CD4-positive, CD25-positive, alpha-beta regulatory T cell (primary cell): ENCODE data around the gene HDAC9. TPM values are rescaled to one million over a fixed set of nuclear protein-coding genes. Genes with fewer than 3 reads are reported as not detected.

Experiments used
- ATAC-seq, 2 donors: fragments of 150-1000 bp; cut with Tn5 transposase; one replicate each; pipeline ENCODE4 v1.10.0; 2021; ENCODE audit warnings: low read depth in 2 of 2, moderate number of reproducible peaks in 2 of 2, moderate library complexity in 1 of 2
- DNase-seq, 3 donors: peaks; one replicate each; pipeline versions ENCODE4 v3.0.0 to v3.0.0-alpha.2; 2012 to 2022; ENCODE audit warnings: mixed read lengths in 1 of 3
- H3K27ac ChIP-seq: one replicate; pipeline ENCODE4 v1.7.0; 2013; ENCODE audit warnings: mild to moderate bottlenecking, low read length; ENCODE audit not compliant: insufficient read depth, poor library complexity, severe bottlenecking
- H3K27me3 ChIP-seq: one replicate; pipeline ENCODE4 v1.7.0; 2013; ENCODE audit warnings: low read length; ENCODE audit not compliant: control insufficient read depth, insufficient read depth
- H3K36me3 ChIP-seq: one replicate; pipeline ENCODE4 v1.7.0; 2013; ENCODE audit warnings: mild to moderate bottlenecking, low read length, moderate library complexity; ENCODE audit not compliant: control insufficient read depth, insufficient read depth
- H3K4me1 ChIP-seq: 2 replicates; pipeline ENCODE4 v1.7.0; 2013; ENCODE audit warnings: mild to moderate bottlenecking, low read length; ENCODE audit not compliant: insufficient read depth, control insufficient read depth, poor library complexity, severe bottlenecking
- H3K4me3 ChIP-seq: one replicate; pipeline ENCODE4 v1.7.0; 2013; ENCODE audit warnings: low read depth, mild to moderate bottlenecking, low read length, moderate library complexity
- H3K9me3 ChIP-seq, 2 experiments: 1 replicate in 1 of 2; 2 replicates in 1 of 2; pipeline ENCODE4 v1.7.0; 2013; ENCODE audit warnings: low read length in 2 of 2, mild to moderate bottlenecking in 1 of 2, moderate library complexity in 1 of 2; ENCODE audit not compliant: control insufficient read depth in 2 of 2
- H3K27ac Mint-ChIP-seq, 3 donors: one replicate each; pipeline ENCODE4 v1.8.0; 2020 to 2022; ENCODE audit warnings: mild to moderate bottlenecking in 3 of 3, mixed read lengths in 3 of 3, moderate library complexity in 2 of 3
- H3K27me3 Mint-ChIP-seq: one replicate; pipeline ENCODE4 v1.8.0; 2022; ENCODE audit warnings: mild to moderate bottlenecking, mixed read lengths
- H3K36me3 Mint-ChIP-seq: one replicate; pipeline ENCODE4 v1.8.0; 2020; ENCODE audit warnings: mixed read lengths
- H3K4me1 Mint-ChIP-seq, 4 donors: one replicate each; pipeline ENCODE4 v1.8.0; 2020 to 2022; ENCODE audit warnings: mixed read lengths in 4 of 4, mild to moderate bottlenecking in 1 of 4
- H3K4me3 Mint-ChIP-seq, 4 donors: one replicate each; pipeline ENCODE4 v1.8.0; 2020 to 2022; ENCODE audit warnings: mild to moderate bottlenecking in 4 of 4, mixed read lengths in 4 of 4, moderate library complexity in 3 of 4
- H3K9me3 Mint-ChIP-seq, 7 donors: one replicate each; pipeline ENCODE4 v1.8.0; 2020 to 2022; ENCODE audit warnings: mixed read lengths in 7 of 7, mild to moderate bottlenecking in 3 of 7, moderate library complexity in 2 of 7
- polyA plus RNA-seq, 4 donors: library from polyadenylated mRNA; unstranded; fragments of 300-500 nt; fragmentation: Illumina TruSeq; gene quantifications; one replicate each; pipeline ENCODE4 v1.2.3, GENCODE V29; 2021
- total RNA-seq: library from RNA; stranded (reverse); gene quantifications from one replicate; pipeline ENCODE4 v1.2.3, GENCODE V29; 2022

HDAC9 gene
- total and polyA plus RNA-seq, 5 donors from 2014 or later: 4.1 to 23.7 (median 10.4) TPM

DNA sequence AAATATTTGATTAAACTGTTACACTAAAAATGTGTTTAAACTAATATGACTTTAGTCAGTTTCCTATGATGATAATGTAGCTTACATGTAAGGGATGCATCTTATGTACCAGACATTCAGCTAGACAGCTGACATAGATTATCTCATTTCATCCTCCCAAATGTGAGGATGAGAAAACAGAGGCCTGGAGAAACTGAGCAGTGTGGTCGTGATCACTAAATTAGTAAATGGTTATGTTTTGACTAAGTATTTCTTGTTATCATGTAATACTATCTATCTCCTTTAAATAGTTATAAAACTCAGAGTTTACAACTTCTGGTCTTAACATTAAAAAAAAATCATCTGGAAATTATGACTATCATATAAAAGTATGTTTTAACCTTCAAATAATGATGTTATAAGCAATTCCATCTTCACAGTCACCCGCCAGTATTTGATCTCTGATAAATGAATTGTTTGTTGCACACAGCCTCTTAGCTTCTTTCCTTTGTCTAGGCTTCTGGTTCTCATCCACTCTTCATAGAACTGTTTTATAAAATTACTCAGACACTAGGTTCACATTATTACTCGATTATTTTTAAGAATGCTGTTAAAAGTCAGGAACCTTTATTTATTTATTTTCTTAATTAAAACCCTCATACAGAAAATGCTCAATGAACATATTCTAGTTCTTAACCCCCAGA is 33.6 kb upstream of the HDAC9 start:
- H3K27me3 ChIP-seq: no peaks in the 10 kb centered on the region
- H3K4me3 ChIP-seq: no peak overlapping the region
- no peak overlapping the region for H3K27ac Mint-ChIP-seq
- no peaks in the 10 kb centered on the region for H3K9me3 Mint-ChIP-seq
- DNase-seq: no peak
- H3K4me1 ChIP-seq: no peaks in the 10 kb centered on the region
- H3K27me3 Mint-ChIP-seq: no peaks in the 10 kb centered on the region
- H3K36me3 ChIP-seq: no peaks in the 10 kb centered on the region
- H3K27ac ChIP-seq: no peak overlapping the region
- H3K4me3 Mint-ChIP-seq: no peak overlapping the region
- peaks cover 0 to 16% (median 0%) of the 10 kb centered on the region in 4 donors for H3K4me1 Mint-ChIP-seq
- no peaks in the 10 kb centered on the region for H3K36me3 Mint-ChIP-seq
- H3K9me3 ChIP-seq: no peaks in the 10 kb centered on the region
- ATAC-seq: no peak

DNA sequence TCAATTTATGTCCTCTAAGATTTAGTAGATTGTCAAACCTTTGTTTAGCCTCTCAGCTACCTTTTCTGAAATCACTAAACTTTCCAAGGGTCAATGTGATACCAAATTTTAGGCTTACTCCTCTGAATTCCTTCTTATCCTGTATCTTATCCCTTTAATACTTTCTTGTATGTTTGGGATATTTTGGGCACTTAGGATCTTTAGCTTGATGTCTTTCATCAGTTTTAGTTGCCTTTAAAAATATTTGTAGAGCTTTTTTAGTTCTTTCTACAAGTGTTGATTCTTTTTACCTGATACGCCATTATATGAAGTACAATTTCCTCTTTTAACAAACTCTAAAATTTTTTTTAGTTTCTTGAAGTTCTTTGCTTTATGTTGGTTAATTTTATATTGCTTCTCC is 30.7 kb upstream of the HDAC9 start:
- Mint-ChIP-seq H3K36me3 (no peaks in the 10 kb centered on the region), H3K4me1 (peaks cover 0 to 12% (median 0%) of the 10 kb centered on the region in 4 donors), H3K27ac (no peak overlapping the region), H3K27me3 (no peaks in the 10 kb centered on the region), H3K4me3 (no peak overlapping the region), H3K9me3 (no peaks in the 10 kb centered on the region)
- Histone ChIP-seq H3K27me3 (no peaks in the 10 kb centered on the region), H3K27ac (no peak overlapping the region), H3K36me3 (no peaks in the 10 kb centered on the region), H3K4me1 (no peaks in the 10 kb centered on the region), H3K4me3 (no peak overlapping the region), H3K9me3 (no peaks in the 10 kb centered on the region)
- ATAC-seq: no peak
- no peak for DNase-seq

- Mint-ChIP-seq H3K27me3 (no peaks in the 10 kb centered on the region), H3K4me1 (peaks cover 0 to 7% (median 0%) of the 10 kb centered on the region in 4 donors), H3K36me3 (no peaks in the 10 kb centered on the region), H3K9me3 (no peaks in the 10 kb centered on the region), H3K27ac (no peak overlapping the region), H3K4me3 (no peak overlapping the region)
- H3K27me3 ChIP-seq: no peaks in the 10 kb centered on the region
- no peak overlapping the region for H3K27ac ChIP-seq
- no peaks in the 10 kb centered on the region for H3K36me3 ChIP-seq
- H3K9me3 ChIP-seq: no peaks in the 10 kb centered on the region
- no peak for DNase-seq
- no peak for ATAC-seq
- no peak overlapping the region for H3K4me3 ChIP-seq
- no peaks in the 10 kb centered on the region for H3K4me1 ChIP-seq
Measured at GRCh38 chr7:18467011-18467410, 28.5 kb upstream of the HDAC9 start.

GRCh38 chr7:18468795-18469194 is 26.8 kb upstream of the HDAC9 start:
- Mint-ChIP-seq H3K27ac (no peak overlapping the region), H3K27me3 (no peaks in the 10 kb centered on the region), H3K9me3 (no peaks in the 10 kb centered on the region), H3K4me3 (no peak overlapping the region), H3K4me1 (no peaks in the 10 kb centered on the region), H3K36me3 (no peaks in the 10 kb centered on the region)
- Histone ChIP-seq H3K4me1 (no peaks in the 10 kb centered on the region), H3K4me3 (no peak overlapping the region), H3K36me3 (no peaks in the 10 kb centered on the region), H3K9me3 (no peaks in the 10 kb centered on the region), H3K27ac (no peak overlapping the region), H3K27me3 (no peaks in the 10 kb centered on the region)
- ATAC-seq (no peak), DNase-seq (no peak)

- Histone ChIP-seq H3K27me3 (no peaks in the 10 kb centered on the region), H3K4me3 (no peak overlapping the region), H3K4me1 (no peaks in the 10 kb centered on the region), H3K36me3 (no peaks in the 10 kb centered on the region), H3K27ac (no peak overlapping the region), H3K9me3 (no peaks in the 10 kb centered on the region)
- Mint-ChIP-seq H3K4me3 (no peak overlapping the region), H3K27ac (no peak overlapping the region), H3K27me3 (no peaks in the 10 kb centered on the region), H3K4me1 (no peaks in the 10 kb centered on the region), H3K36me3 (no peaks in the 10 kb centered on the region), H3K9me3 (no peaks in the 10 kb centered on the region)
- ATAC-seq (no peak), DNase-seq (no peak)
Measured at GRCh38 chr7:18469316-18469715, 26.2 kb upstream of the HDAC9 start.

GRCh38 chr7:18471476-18472160 is 23.9 kb upstream of the HDAC9 start:
- H3K9me3 Mint-ChIP-seq: no peaks in the 10 kb centered on the region
- Histone ChIP-seq H3K9me3 (no peaks in the 10 kb centered on the region), H3K27ac (no peak overlapping the region), H3K36me3 (no peaks in the 10 kb centered on the region), H3K4me3 (no peak overlapping the region), H3K27me3 (no peaks in the 10 kb centered on the region), H3K4me1 (no peaks in the 10 kb centered on the region)
- DNase-seq (no peak), ATAC-seq (no peak)
- no peaks in the 10 kb centered on the region for H3K27me3 Mint-ChIP-seq
- no peaks in the 10 kb centered on the region for H3K4me1 Mint-ChIP-seq
- H3K36me3 Mint-ChIP-seq: no peaks in the 10 kb centered on the region
- no peak overlapping the region for H3K4me3 Mint-ChIP-seq
- H3K27ac Mint-ChIP-seq: no peak overlapping the region

DNA sequence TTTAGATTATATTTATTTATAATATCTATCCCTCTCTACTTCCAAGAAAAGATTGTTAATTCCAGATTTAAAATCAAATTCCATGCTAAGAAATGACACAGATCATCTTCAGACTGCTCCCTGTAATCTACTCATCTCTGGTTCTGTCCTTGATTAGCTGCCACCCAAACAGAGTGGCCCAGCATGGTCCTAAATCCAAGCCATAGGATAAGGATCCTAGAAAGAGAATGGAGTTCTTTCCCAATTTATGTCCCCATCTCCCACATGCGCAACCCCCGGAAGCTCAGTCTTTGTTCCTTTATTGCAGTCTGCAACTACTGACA is 23.4 kb upstream of the HDAC9 start:
- DNase-seq: no peak
- Mint-ChIP-seq H3K9me3 (no peaks in the 10 kb centered on the region), H3K4me3 (no peak overlapping the region), H3K27ac (no peak overlapping the region), H3K36me3 (no peaks in the 10 kb centered on the region), H3K4me1 (no peaks in the 10 kb centered on the region), H3K27me3 (no peaks in the 10 kb centered on the region)
- no peaks in the 10 kb centered on the region for H3K27me3 ChIP-seq
- H3K4me3 ChIP-seq: no peak overlapping the region
- no peaks in the 10 kb centered on the region for H3K9me3 ChIP-seq
- no peak for ATAC-seq
- no peaks in the 10 kb centered on the region for H3K36me3 ChIP-seq
- H3K27ac ChIP-seq: no peak overlapping the region
- no peaks in the 10 kb centered on the region for H3K4me1 ChIP-seq

- H3K36me3 Mint-ChIP-seq: no peaks in the 10 kb centered on the region
- H3K36me3 ChIP-seq: no peaks in the 10 kb centered on the region
- no peaks in the 10 kb centered on the region for H3K4me1 Mint-ChIP-seq
- H3K27me3 ChIP-seq: no peaks in the 10 kb centered on the region
- H3K4me3 ChIP-seq: no peak overlapping the region
- no peaks in the 10 kb centered on the region for H3K9me3 Mint-ChIP-seq
- no peak for DNase-seq
- H3K4me3 Mint-ChIP-seq: no peak overlapping the region
- H3K27me3 Mint-ChIP-seq: no peaks in the 10 kb centered on the region
- ATAC-seq: no peak
- no peak overlapping the region for H3K27ac ChIP-seq
- H3K4me1 ChIP-seq: no peaks in the 10 kb centered on the region
- H3K9me3 ChIP-seq: no peaks in the 10 kb centered on the region
- H3K27ac Mint-ChIP-seq: no peak overlapping the region
Measured at GRCh38 chr7:18473119-18473518, 22.4 kb upstream of the HDAC9 start.
